Right lobe of liver (tissue), 6 donors: ENCODE results near the gene PI3. TPM values are rescaled to one million over a fixed set of nuclear protein-coding genes. Genes with fewer than 3 reads are reported as not detected.

Source experiments
- ATAC-seq, 4 donors: fragments of 200-7000 bp; cut with Tn5 transposase; one replicate each; pipeline ENCODE4 v1.9.1; 2020; ENCODE audit warnings: mild to moderate bottlenecking in 4 of 4, moderate library complexity in 4 of 4
- DNase-seq, 3 donors: peaks; one replicate each; pipeline ENCODE4 v3.0.0-alpha.2; 2020
- H3K27ac ChIP-seq, 3 donors: fragments of 200-600 bp; one replicate each; pipeline ENCODE4 v1.8.0; 2022
- H3K27me3 ChIP-seq, 2 donors: fragments of 200-600 bp; one replicate each; pipeline ENCODE4 v1.8.0; 2022
- H3K36me3 ChIP-seq, 4 donors: fragments of 200-600 bp; sonication (generic) in 1 of 4; one replicate each; pipeline versions ENCODE4 v1.5.1 to v1.8.0; 2017 to 2022; ENCODE audit warnings: control low read depth in 1 of 4
- H3K4me1 ChIP-seq, 4 donors: fragments of 200-600 bp; sonication (generic) in 1 of 4; one replicate each; pipeline versions ENCODE4 v1.5.1 to v1.8.0; 2017 to 2022; ENCODE audit warnings: control low read depth in 1 of 4
- H3K4me3 ChIP-seq, 3 donors: fragments of 200-600 bp; one replicate each; pipeline ENCODE4 v1.8.0; 2022
- H3K9me3 ChIP-seq, 4 donors: fragments of 200-600 bp; sonication (generic) in 1 of 4; one replicate each; pipeline versions ENCODE4 v1.5.1 to v1.8.0; 2017 to 2022; ENCODE audit warnings: control low read depth in 1 of 4
- POLR2A ChIP-seq: fragments of 450-650 bp; IDR thresholded peaks from one replicate; pipeline ENCODE4 v1.6.1; 2017; ENCODE audit warnings: antibody characterized with exemption, mild to moderate bottlenecking
- WGBS: methylation state at CpG from one replicate; pipeline ENCODE4 v1.1.6; 2018; ENCODE audit warnings: low coverage, low lambda C conversion rate; ENCODE audit not compliant: insufficient coverage; ENCODE audit errors: missing lambda C conversion rate; 5-methylcytosine and 5-hydroxymethylcytosine counted together
- intact Hi-C, 2 donors: fragments of 100-400 bp; cut with DNase I; formaldehyde crosslinking; loops; one replicate each; pipeline versions ENCODE4 v1.11.2 to v1.14.1; 2022
- total RNA-seq, 6 experiments: library from RNA; depleted of rRNA in 2 of 6; stranded (reverse); fragments of >200 nt in 2 of 6; fragmentation: NEBNext Ultra II Directional in 3 of 6; extraction: Animal tissue kit (Norgen Biotek cat#: 25700) in 3 of 6; gene quantifications; one replicate each; pipeline versions ENCODE4 v1.1.0 to v1.2.4, GENCODE V29; 2016 to 2023
- TF ChIP-seq, protein P1 (sequence below), 4 donors: fragments of 200-600 bp in 3 of 4; fragments of 450-650 bp in 1 of 4; IDR thresholded peaks; one replicate each; pipeline versions ENCODE4 v1.5.1 to v1.8.0; 2016 to 2022; ENCODE audit warnings: antibody characterized with exemption in 4 of 4, mild to moderate bottlenecking in 2 of 4
- donor health status: DM: no; HTN: yes; CAD: no.
- donor health status: DM: no; HTN: no; CAD: no.
- donor health status: DM: no; HTN: no; CAD: no.
- donor health status: DM: no; HTN: yes; CAD: no.
- donor health status: DM: no; HTN: yes; CAD: no.

Gene PI3
- total RNA-seq, 6 experiments from 2014 or later = not detected

DNA sequence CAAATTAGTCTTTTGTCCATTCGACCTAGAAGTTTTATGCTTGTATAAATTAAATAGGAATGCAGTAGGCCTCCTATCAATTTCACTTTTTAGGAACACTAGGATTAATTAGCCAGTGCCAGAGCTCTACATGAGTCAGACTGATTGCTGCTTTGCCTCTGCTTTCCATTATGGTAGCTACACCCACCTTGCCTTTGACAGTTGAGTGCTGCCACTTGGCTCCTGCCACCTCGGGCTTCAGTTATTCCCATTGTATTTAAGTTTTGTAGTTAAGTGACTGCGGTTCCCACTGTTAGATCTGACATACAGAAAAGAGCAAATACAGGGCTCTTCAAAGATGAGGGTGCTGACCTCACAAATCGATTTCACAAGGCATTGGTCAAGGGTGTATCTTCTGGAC, 33.9 kb upstream of the PI3 start:
- WGBS = 60% methylated on average over 3 of the region's 4 CpGs
- Histone ChIP-seq H3K9me3 (no peaks in the 10 kb centered on the region), H3K36me3 (no peaks in the 10 kb centered on the region), H3K4me1 (no peaks in the 10 kb centered on the region), H3K27me3 (no peaks in the 10 kb centered on the region), H3K4me3 (no peak overlapping the region), H3K27ac (no peak overlapping the region)
- no peak for ATAC-seq
- TF ChIP-seq POLR2A = no peak
- TF ChIP-seq, protein P1, sequence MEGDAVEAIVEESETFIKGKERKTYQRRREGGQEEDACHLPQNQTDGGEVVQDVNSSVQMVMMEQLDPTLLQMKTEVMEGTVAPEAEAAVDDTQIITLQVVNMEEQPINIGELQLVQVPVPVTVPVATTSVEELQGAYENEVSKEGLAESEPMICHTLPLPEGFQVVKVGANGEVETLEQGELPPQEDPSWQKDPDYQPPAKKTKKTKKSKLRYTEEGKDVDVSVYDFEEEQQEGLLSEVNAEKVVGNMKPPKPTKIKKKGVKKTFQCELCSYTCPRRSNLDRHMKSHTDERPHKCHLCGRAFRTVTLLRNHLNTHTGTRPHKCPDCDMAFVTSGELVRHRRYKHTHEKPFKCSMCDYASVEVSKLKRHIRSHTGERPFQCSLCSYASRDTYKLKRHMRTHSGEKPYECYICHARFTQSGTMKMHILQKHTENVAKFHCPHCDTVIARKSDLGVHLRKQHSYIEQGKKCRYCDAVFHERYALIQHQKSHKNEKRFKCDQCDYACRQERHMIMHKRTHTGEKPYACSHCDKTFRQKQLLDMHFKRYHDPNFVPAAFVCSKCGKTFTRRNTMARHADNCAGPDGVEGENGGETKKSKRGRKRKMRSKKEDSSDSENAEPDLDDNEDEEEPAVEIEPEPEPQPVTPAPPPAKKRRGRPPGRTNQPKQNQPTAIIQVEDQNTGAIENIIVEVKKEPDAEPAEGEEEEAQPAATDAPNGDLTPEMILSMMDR (IDR thresholded peaks at IDR 0.05) = no peak
- intact Hi-C loops = no loop called here
- no peak for DNase-seq

DNA sequence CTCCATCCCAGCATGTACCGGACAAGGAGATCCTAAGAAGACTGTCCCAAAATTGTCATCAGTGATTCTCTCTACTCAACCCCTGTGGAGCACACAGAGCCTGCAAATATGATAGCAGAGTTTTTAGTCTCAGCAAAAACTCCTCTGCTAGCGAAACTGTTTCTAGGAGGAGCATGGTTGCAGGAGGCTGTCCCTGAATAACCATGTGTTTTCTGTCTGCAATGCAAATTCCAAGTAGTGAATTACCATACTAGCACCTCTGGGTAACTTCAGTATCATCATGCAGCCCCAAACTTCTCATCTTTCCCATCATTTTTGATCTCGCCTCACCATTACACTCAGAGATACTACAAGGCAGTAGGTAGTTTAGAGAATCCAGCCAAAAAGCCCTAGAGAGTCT, 25.6 kb upstream of the PI3 start:
- Histone ChIP-seq H3K4me1 (no peaks in the 10 kb centered on the region), H3K9me3 (no peaks in the 10 kb centered on the region), H3K27ac (no peak overlapping the region), H3K36me3 (no peaks in the 10 kb centered on the region), H3K4me3 (no peak overlapping the region), H3K27me3 (no peaks in the 10 kb centered on the region)
- DNase-seq = no peak
- no peak for ATAC-seq
- TF ChIP-seq, protein P1 (IDR thresholded peaks at IDR 0.05) = no peak
- TF ChIP-seq POLR2A = no peak
- WGBS = 88% methylated on average over 2 of the region's 3 CpGs
- intact Hi-C loops = no loop called here

DNA sequence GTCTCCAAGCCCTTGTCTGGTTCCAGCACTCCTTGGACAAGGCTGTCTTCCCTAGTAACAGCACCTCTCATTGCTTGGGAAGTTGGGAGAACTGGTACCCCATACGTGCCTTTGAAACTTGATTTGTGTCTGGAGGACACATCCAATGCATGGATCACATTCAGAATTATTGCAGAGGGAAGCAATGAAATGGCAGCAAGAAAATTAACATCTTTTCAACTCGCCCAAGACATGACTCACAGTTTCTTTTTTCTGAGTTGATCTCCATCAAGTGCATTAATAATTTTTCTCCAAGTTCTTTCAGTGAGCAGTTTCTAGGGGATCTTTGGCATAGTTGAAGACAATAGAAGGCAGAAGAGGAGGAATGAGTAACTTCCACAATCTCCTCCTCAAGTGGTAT, 22.3 kb upstream of the PI3 start:
- DNase-seq = no peak
- Histone ChIP-seq H3K27me3 (no peaks in the 10 kb centered on the region), H3K36me3 (no peaks in the 10 kb centered on the region), H3K27ac (no peak overlapping the region), H3K9me3 (no peaks in the 10 kb centered on the region), H3K4me1 (no peaks in the 10 kb centered on the region), H3K4me3 (no peak overlapping the region)
- WGBS = 38% methylated on average over 2 of the region's 2 CpGs
- intact Hi-C loops = no loop called here
- TF ChIP-seq, protein P1 (IDR thresholded peaks at IDR 0.05) = no peak
- no peak for TF ChIP-seq POLR2A
- no peak for ATAC-seq

DNA sequence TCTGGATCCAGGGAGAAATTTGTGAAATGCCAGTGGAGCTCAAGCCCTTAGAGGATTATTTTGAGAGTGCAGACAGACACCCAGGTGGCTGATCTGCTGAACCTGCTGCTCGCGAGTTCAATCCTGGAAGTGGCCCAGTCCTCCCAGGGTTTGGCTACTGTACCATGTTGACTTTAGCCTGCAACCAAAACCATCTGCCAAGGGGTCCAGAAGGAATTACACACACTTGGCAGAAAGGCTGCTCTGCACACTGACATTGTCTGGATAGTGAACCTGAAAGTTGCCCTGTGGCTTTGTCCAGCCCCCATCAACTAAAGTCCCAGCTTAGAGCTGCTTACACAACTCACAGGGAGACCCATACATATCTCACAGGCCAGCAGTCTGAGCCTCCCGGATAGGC, 21.6 kb upstream of the PI3 start:
- ATAC-seq (peak in 1 of 4 donors; percentile 79), DNase-seq (peak in 1 of 3 donors; percentile 56)
- no peak overlapping the region for H3K4me3 ChIP-seq
- intact Hi-C loops = no loop called here
- WGBS = no CpG with 5 or more reads among the region's 3 CpGs
- H3K27ac ChIP-seq = no peak overlapping the region
- TF ChIP-seq, protein P1 (IDR thresholded peaks at IDR 0.05) = no peak
- TF ChIP-seq POLR2A = no peak
- H3K9me3 ChIP-seq = no peaks in the 10 kb centered on the region
- H3K36me3 ChIP-seq = no peaks in the 10 kb centered on the region
- H3K27me3 ChIP-seq = no peaks in the 10 kb centered on the region
- H3K4me1 ChIP-seq = no peaks in the 10 kb centered on the region

DNA sequence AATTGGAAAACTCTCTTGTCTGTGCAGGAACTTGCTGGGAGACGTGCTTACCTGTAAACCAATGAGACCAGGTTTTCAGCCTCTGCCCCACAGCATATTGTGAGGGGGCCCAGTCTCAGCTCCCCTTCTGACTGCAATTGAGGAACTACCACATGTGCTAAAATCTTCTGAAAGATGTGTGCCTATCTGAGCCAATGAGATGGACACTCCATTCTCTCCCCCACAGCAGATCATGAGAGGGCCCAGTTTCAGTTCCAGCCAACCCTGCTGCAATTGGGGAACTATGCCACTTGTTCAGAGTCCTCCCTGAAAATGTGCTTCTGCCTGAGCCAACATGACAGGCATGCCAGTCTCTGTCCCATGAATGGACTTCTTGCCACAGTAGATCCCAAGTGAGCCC, 20.9 kb upstream of the PI3 start:
- Histone ChIP-seq H3K4me3 (no peak overlapping the region), H3K36me3 (no peaks in the 10 kb centered on the region), H3K27ac (no peak overlapping the region), H3K9me3 (no peaks in the 10 kb centered on the region), H3K27me3 (no peaks in the 10 kb centered on the region), H3K4me1 (no peaks in the 10 kb centered on the region)
- intact Hi-C loops = no loop called here
- TF ChIP-seq POLR2A = no peak
- TF ChIP-seq, protein P1 (IDR thresholded peaks at IDR 0.05) = no peak
- WGBS = 75% methylated on average over 1 of the region's 1 CpG
- peak; percentile 27 to 58 (median 50) for ATAC-seq
- no peak for DNase-seq
